ENCODE results near the gene ARHGEF4. TPM values are rescaled to one million over a fixed set of nuclear protein-coding genes. Genes with fewer than 3 reads are reported as not detected.

The ARHGEF4 gene
- total RNA-seq, 1 experiment from 2014 or later: 20.0 TPM

DNA sequence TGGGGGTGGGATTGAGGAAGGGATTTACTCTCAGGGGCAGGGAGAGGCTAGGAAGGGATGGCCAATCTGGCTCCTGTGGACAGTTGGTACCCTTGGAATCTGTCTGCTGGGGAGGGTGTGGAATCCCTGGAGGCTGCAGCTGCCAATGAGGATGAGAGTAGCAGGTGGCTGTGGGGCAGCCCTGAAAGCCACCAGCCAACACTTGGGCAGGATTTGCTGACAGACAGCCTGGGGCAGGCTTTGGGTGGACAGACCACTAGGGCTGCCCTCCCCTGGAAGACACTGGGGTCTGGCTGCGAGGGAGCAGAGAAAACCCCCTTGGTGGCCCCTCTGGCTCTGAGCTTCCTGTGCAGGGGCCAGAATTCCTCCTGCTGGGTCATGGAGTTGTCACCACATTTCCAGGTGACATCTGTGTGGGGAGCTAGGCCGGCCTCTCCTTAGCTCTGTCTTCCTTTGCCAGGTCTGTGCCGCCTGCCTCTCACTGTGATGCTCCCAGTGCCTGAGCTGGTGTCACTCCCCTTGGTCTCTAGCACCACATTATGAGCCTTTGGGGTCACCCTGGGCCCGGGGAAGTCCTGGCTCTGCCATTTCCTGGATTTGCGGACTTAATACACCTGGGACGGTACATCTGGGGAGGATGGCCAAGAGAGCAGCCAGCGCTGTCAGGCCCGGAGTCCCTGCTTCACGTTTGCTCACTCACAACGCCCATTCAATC is 13.4 kb upstream of the ARHGEF4 start:
- H3K4me2 ChIP-seq: peak overlapping the region; percentile 24; the same call in 1 of the 2 replicates
- no peaks in the 10 kb centered on the region for H3K9me2 ChIP-seq (ENCODE audit: insufficient read depth)
- H3K27ac ChIP-seq: no peak overlapping the region; the same call in 1 of the 2 replicates
- H3K9me3 ChIP-seq (ENCODE audit: insufficient read depth, low read depth): no peaks in the 10 kb centered on the region
- peaks cover 35% of the 10 kb centered on the region for H3F3A ChIP-seq (ENCODE audit: insufficient read depth, low read depth)
- BruUV-seq (replicated peaks): no TSS peak
- peaks cover 56% of the 10 kb centered on the region for H3K4me1 ChIP-seq (replicated peaks; ENCODE audit: insufficient read depth)
- intact Hi-C loops (cut with micrococcal nuclease; ENCODE audit: unreplicated experiment): loop anchor here (10.0 kb wide), 1 partner anchor 281 kb away; the partner anchor contains the start of gene PLEKHB2
- H3K36me3 ChIP-seq (ENCODE audit: low read depth): no peaks in the 10 kb centered on the region
- no peak overlapping the region for H2AFZ ChIP-seq
- no peaks in the 10 kb centered on the region for H3K79me2 ChIP-seq (ENCODE audit: low read depth)
- POLR2A ChIA-PET (ENCODE audit: unreplicated experiment): no interaction called here
- no peak for DNase-seq
- CTCF ChIA-PET: no interaction called here
- no peaks in the 10 kb centered on the region for H3K27me3 ChIP-seq (ENCODE audit: insufficient read depth, low read depth)
- TF ChIP-seq EZH2 (IDR thresholded peaks at IDR 0.05; ENCODE audit: low read depth): no peak
- TF ChIP-seq, protein P1, sequence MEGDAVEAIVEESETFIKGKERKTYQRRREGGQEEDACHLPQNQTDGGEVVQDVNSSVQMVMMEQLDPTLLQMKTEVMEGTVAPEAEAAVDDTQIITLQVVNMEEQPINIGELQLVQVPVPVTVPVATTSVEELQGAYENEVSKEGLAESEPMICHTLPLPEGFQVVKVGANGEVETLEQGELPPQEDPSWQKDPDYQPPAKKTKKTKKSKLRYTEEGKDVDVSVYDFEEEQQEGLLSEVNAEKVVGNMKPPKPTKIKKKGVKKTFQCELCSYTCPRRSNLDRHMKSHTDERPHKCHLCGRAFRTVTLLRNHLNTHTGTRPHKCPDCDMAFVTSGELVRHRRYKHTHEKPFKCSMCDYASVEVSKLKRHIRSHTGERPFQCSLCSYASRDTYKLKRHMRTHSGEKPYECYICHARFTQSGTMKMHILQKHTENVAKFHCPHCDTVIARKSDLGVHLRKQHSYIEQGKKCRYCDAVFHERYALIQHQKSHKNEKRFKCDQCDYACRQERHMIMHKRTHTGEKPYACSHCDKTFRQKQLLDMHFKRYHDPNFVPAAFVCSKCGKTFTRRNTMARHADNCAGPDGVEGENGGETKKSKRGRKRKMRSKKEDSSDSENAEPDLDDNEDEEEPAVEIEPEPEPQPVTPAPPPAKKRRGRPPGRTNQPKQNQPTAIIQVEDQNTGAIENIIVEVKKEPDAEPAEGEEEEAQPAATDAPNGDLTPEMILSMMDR (conservative IDR thresholded peaks at IDR 0.05): no peak
- H4K20me1 ChIP-seq (ENCODE audit: insufficient read depth): no peaks in the 10 kb centered on the region
- H3K4me3 ChIP-seq: no peak overlapping the region

DNA sequence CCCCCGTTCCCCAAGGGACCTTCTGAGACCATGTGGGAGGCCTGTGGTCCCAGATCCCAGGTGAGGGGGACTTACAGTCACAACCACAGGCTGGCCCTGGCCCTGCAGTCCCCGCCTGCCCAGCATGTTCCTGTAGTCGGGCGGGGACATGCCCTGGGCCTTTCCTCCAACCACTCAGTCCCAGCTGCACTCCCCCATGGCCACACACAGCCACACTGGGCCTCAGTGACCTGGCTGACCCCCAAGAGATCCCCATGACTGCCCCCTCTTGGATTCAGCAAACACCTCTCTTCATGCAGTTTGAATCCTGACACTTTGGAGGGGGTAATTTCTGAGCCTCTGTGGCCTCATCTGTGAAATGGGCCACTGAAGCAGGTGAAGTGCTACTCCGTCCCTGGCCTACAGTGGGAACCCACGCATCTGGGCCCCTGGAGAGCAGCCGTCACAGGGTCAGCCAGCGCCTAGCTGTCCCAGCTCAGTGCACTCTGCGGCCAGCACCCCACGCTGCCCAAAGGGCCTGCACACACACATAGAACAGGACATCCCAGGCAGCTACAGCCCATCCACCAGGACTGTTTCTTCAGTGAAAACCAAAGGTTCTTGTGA is 12.7 kb upstream of the ARHGEF4 start:
- DNase-seq: no peak
- H3K27ac ChIP-seq: peak overlapping the region; percentile 17
- CTCF ChIA-PET: interaction anchor here (1.0 kb wide), 1 partner anchor 26 kb away, joined by 3 read pairs; no protein-coding TSS in a partner anchor
- H3K27me3 ChIP-seq (ENCODE audit: insufficient read depth, low read depth): no peaks in the 10 kb centered on the region
- intact Hi-C loops (cut with micrococcal nuclease; ENCODE audit: unreplicated experiment): loop anchor here (1.0 to 10.0 kb wide), 2 partner anchors 17 to 281 kb away; partner anchors contain the start of gene PLEKHB2
- no peak overlapping the region for H2AFZ ChIP-seq
- H3K79me2 ChIP-seq (ENCODE audit: low read depth): no peaks in the 10 kb centered on the region
- TF ChIP-seq, protein P1 (conservative IDR thresholded peaks at IDR 0.05): no peak
- TF ChIP-seq EZH2 (IDR thresholded peaks at IDR 0.05; ENCODE audit: low read depth): no peak
- peaks cover 63% of the 10 kb centered on the region for H3K4me1 ChIP-seq (replicated peaks; ENCODE audit: insufficient read depth)
- no peaks in the 10 kb centered on the region for H3K36me3 ChIP-seq (ENCODE audit: low read depth)
- no peaks in the 10 kb centered on the region for H3K9me3 ChIP-seq (ENCODE audit: insufficient read depth, low read depth)
- no peaks in the 10 kb centered on the region for H4K20me1 ChIP-seq (ENCODE audit: insufficient read depth)
- H3K4me2 ChIP-seq: peak overlapping the region; percentile 24
- H3K9me2 ChIP-seq (ENCODE audit: insufficient read depth): no peaks in the 10 kb centered on the region
- H3F3A ChIP-seq (ENCODE audit: insufficient read depth, low read depth): peaks cover 39% of the 10 kb centered on the region
- no peak overlapping the region for H3K4me3 ChIP-seq
- BruUV-seq (replicated peaks): TSS peak; percentile 37
- POLR2A ChIA-PET (ENCODE audit: unreplicated experiment): no interaction called here

DNA sequence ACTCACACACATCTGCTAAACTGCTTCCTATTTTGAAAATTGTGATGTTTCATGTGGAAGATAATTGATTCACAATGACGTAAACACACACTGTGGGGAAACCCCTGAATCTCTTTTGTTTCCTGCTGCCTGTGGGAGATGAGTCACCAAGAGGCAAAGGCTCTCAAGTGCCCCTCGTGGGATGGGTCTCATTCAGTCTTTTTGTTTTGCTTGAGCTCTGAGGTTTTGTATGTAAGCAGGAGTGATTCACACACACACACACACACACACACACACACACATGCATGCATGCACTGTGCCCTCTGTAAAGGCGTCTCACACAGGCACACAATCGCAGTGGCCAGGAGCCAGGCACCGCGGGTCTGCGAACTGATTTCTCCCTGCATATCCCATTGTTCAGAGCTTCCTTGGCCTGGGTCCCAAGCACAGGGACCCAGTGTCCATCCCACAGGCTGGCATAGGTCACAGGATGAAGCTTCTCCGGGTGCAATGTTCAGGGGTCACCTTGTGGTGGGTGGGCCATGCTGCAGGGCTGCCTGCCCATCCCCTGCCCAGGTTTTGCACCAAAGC is 12.1 kb upstream of the ARHGEF4 start:
- Histone ChIP-seq H4K20me1 (ENCODE audit: insufficient read depth) (no peaks in the 10 kb centered on the region), H3K79me2 (ENCODE audit: low read depth) (no peaks in the 10 kb centered on the region), H2AFZ (no peak overlapping the region), H3K27me3 (ENCODE audit: insufficient read depth, low read depth) (no peaks in the 10 kb centered on the region), H3K27ac (peak overlapping the region; percentile 17), H3K36me3 (ENCODE audit: low read depth) (no peaks in the 10 kb centered on the region), H3K4me1 (replicated peaks; ENCODE audit: insufficient read depth) (peaks cover 69% of the 10 kb centered on the region), H3K4me2 (peak overlapping the region; percentile 24), H3F3A (ENCODE audit: insufficient read depth, low read depth) (peaks cover 39% of the 10 kb centered on the region), H3K4me3 (no peak overlapping the region), H3K9me2 (ENCODE audit: insufficient read depth) (no peaks in the 10 kb centered on the region), H3K9me3 (ENCODE audit: insufficient read depth, low read depth) (no peaks in the 10 kb centered on the region)
- intact Hi-C loops (cut with micrococcal nuclease; ENCODE audit: unreplicated experiment): loop anchor here (1.0 to 10.0 kb wide), 2 partner anchors 17 to 280 kb away; partner anchors contain the start of gene PLEKHB2
- CTCF ChIA-PET: interaction anchor here (1.0 kb wide), 1 partner anchor 27 kb away, joined by 3 read pairs; no protein-coding TSS in a partner anchor
- peak; percentile 55 to 82 for DNase-seq
- BruUV-seq (replicated peaks): no TSS peak
- TF ChIP-seq, protein P1 (conservative IDR thresholded peaks at IDR 0.05): no peak
- TF ChIP-seq EZH2 (IDR thresholded peaks at IDR 0.05; ENCODE audit: low read depth): no peak
- POLR2A ChIA-PET (ENCODE audit: unreplicated experiment): no interaction called here
